ENCODE data around the gene SLC47A2.
"Not testable (repeated sequence)": the region's sequence is repeated elsewhere in the genome, so short reads cannot be mapped to it uniquely, and the experiment has no call there.

DNA sequence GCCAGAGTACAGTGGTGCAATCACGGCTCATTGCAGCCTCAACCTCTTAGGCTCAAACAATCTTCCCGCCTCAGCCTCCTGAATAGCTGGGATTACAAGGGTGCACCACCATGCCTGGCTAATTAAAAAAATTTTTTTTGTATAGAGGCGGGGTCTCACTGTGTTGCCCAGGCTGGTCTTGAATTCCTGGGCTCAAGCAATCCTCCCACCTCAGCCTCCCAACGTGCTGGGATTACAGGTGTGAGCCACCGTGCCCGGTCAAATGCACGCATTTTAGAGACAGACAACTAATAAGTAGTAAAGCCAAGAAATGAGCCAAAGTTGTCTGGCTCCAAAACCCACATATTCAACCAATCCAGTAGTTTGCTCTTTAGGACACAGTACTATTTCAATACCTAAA is 46.7 kb downstream of the SLC47A2 start:
- TF ChIP-seq EZH2phosphoT487 (IDR thresholded peaks at IDR 0.05; ENCODE audit: borderline replicate concordance) = not testable (repeated sequence)
- TF ChIP-seq, protein P1, sequence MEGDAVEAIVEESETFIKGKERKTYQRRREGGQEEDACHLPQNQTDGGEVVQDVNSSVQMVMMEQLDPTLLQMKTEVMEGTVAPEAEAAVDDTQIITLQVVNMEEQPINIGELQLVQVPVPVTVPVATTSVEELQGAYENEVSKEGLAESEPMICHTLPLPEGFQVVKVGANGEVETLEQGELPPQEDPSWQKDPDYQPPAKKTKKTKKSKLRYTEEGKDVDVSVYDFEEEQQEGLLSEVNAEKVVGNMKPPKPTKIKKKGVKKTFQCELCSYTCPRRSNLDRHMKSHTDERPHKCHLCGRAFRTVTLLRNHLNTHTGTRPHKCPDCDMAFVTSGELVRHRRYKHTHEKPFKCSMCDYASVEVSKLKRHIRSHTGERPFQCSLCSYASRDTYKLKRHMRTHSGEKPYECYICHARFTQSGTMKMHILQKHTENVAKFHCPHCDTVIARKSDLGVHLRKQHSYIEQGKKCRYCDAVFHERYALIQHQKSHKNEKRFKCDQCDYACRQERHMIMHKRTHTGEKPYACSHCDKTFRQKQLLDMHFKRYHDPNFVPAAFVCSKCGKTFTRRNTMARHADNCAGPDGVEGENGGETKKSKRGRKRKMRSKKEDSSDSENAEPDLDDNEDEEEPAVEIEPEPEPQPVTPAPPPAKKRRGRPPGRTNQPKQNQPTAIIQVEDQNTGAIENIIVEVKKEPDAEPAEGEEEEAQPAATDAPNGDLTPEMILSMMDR (conservative IDR thresholded peaks at IDR 0.05; ENCODE audit: low read length) = not testable (repeated sequence)

Data from Loucy (cell line).